Breast epithelium (tissue), 3 donors: ENCODE data around the gene RPL4.

Source experiments
- CTCF ChIP-seq, 3 donors: fragments of 450-650 bp; IDR thresholded peaks; one replicate each; pipeline ENCODE4 v1.5.1; 2016 to 2017; ENCODE audit warnings: antibody characterized with exemption in 3 of 3, mild to moderate bottlenecking in 3 of 3, moderate library complexity in 3 of 3
- POLR2A ChIP-seq: fragments of 450-650 bp; IDR thresholded peaks from one replicate; pipeline ENCODE4 v1.6.1; 2016; ENCODE audit warnings: antibody characterized with exemption, mild to moderate bottlenecking, moderate library complexity

GRCh38 chr15:66452420-66452819 is 52.2 kb downstream of the RPL4 start:
- TF ChIP-seq POLR2A, result no peak
- no peak for TF ChIP-seq CTCF (IDR thresholded peaks at IDR 0.05)
